SK-N-SH (cell line): ENCODE data around the gene MAP4K3. TPM values are rescaled to one million over a fixed set of nuclear protein-coding genes. Genes with fewer than 3 reads are reported as not detected.

Experiments used
- CTCF ChIA-PET: fragments of 300-600, 350-600 bp; formaldehyde crosslinking; extraction: SDS; loops from one replicate; lab custom pipeline; 2021; lab: Yijun Ruan, JAX
- POLR2A ChIA-PET: fragments of 350-600 bp; sonication (Branson Sonifier 250); formaldehyde crosslinking; extraction: SDS; loops from one replicate; lab custom pipeline; 2020; ENCODE audit warnings: antibody characterized with exemption, inconsistent platforms; lab: Yijun Ruan, JAX
- DNase-seq: peaks from one replicate; pipeline ENCODE4 v3.0.0; 2012
- H2AFZ ChIP-seq: fragments of 200-600 bp; sonication (generic); 2 replicates; pipeline ENCODE4 v1.8.1; 2016; ENCODE audit warnings: antibody characterized with exemption, mild to moderate bottlenecking, low read depth
- H3F3A ChIP-seq: fragments of 200-600 bp; sonication (generic); replicated peaks from 2 replicates; pipeline ENCODE3; 2016; ENCODE audit warnings: antibody characterized with exemption, mild to moderate bottlenecking; ENCODE audit not compliant: insufficient read depth
- H3K27ac ChIP-seq, 2 experiments: fragments of 200-500 bp in 1 of 2; fragments of 200-600 bp in 1 of 2; sonication (Bioruptor generic) in 1 of 2; sonication (generic), shearing (Covaris generic) in 1 of 2; 2 replicates each; pipeline versions ENCODE4 v1.5.1 to v1.6.1; 2014 to 2016; ENCODE audit warnings: low read depth in 2 of 2, inconsistent platforms in 1 of 2, low read length in 1 of 2, mild to moderate bottlenecking in 1 of 2, mixed read lengths in 1 of 2
- H3K27me3 ChIP-seq: fragments of 200-600 bp; sonication (generic), shearing (Covaris generic); 2 replicates; pipeline ENCODE4 v1.6.1; 2016; ENCODE audit warnings: mixed run types; ENCODE audit not compliant: insufficient read depth
- H3K36me3 ChIP-seq, 2 experiments: fragments of 200-500 bp in 1 of 2; fragments of 200-600 bp in 1 of 2; sonication (Bioruptor generic) in 1 of 2; sonication (generic) in 1 of 2; replicated peaks in 1 of 2; 2 replicates each; pipeline versions ENCODE3 to v1.5.1; 2014 to 2016; ENCODE audit warnings: low read length in 1 of 2, mild to moderate bottlenecking in 1 of 2; ENCODE audit not compliant: insufficient read depth in 2 of 2, control insufficient read depth in 1 of 2
- H3K4me1 ChIP-seq, 2 experiments: fragments of 200-500 bp in 1 of 2; fragments of 200-600 bp in 1 of 2; sonication (Bioruptor generic) in 1 of 2; sonication (generic), shearing (Covaris generic) in 1 of 2; 2 replicates each; pipeline versions ENCODE4 v1.5.1 to v1.6.1; 2014 to 2016; ENCODE audit warnings: low read depth in 1 of 2, low read length in 1 of 2, mixed run types in 1 of 2; ENCODE audit not compliant: insufficient read depth in 2 of 2, control insufficient read depth in 1 of 2
- H3K4me2 ChIP-seq: fragments of 200-600 bp; sonication (generic), shearing (Covaris generic); 2 replicates; pipeline ENCODE4 v1.6.1; 2017; ENCODE audit warnings: mixed run types
- H3K4me3 ChIP-seq, 2 experiments: fragments of 200-500 bp in 1 of 2; fragments of 200-600 bp in 1 of 2; sonication (Bioruptor generic) in 1 of 2; sonication (generic), shearing (Covaris generic) in 1 of 2; 2 replicates each; pipeline versions ENCODE4 v1.5.1 to v1.8.1; 2014 to 2016; ENCODE audit warnings: low read depth in 2 of 2, inconsistent platforms in 1 of 2, low read length in 1 of 2, mild to moderate bottlenecking in 1 of 2, mixed read lengths in 1 of 2, moderate library complexity in 1 of 2
- H3K79me2 ChIP-seq: fragments of 200-600 bp; sonication (generic); 2 replicates; pipeline ENCODE4 v1.8.1; 2017; ENCODE audit warnings: mild to moderate bottlenecking; ENCODE audit not compliant: insufficient read depth
- H3K9ac ChIP-seq: fragments of 200-600 bp; sonication (generic); 2 replicates; pipeline ENCODE4 v1.6.1; 2017; ENCODE audit warnings: mixed run types
- H3K9me2 ChIP-seq: fragments of 200-600 bp; sonication (generic); 2 replicates; pipeline ENCODE4 v1.6.1; 2017; ENCODE audit warnings: mixed run types
- H3K9me3 ChIP-seq: fragments of 200-600 bp; sonication (generic); 2 replicates; pipeline ENCODE4 v1.6.1; 2017; ENCODE audit warnings: mixed run types, mild to moderate bottlenecking, moderate library complexity
- H4K20me1 ChIP-seq: fragments of 200-600 bp; sonication (generic); 2 replicates; pipeline ENCODE4 v1.6.1; 2017; ENCODE audit warnings: mild to moderate bottlenecking, mixed run types; ENCODE audit not compliant: insufficient read depth
- CHD2 ChIP-seq: fragments of 150-350 bp; IDR thresholded peaks from 2 replicates; pipeline ENCODE4 v1.6.1; 2018; ENCODE audit warnings: low read length; ENCODE audit not compliant: partially characterized antibody
- EP300 ChIP-seq, 2 experiments: IDR thresholded peaks; 2 replicates each; pipeline versions ENCODE4 v1.4.0 to v1.6.1; 2012; ENCODE audit warnings: borderline replicate concordance in 1 of 2, low read depth in 1 of 2, low read length in 1 of 2
- GABPA ChIP-seq: IDR thresholded peaks from 2 replicates; pipeline ENCODE4 v1.4.0; 2012; ENCODE audit warnings: low read depth, mild to moderate bottlenecking
- NRF1 ChIP-seq: IDR thresholded peaks from 2 replicates; pipeline ENCODE4 v1.6.1; 2012; ENCODE audit warnings: low read depth, mild to moderate bottlenecking, low read length
- RFX5 ChIP-seq: IDR thresholded peaks from 2 replicates; pipeline ENCODE4 v1.6.1; 2012; ENCODE audit warnings: mild to moderate bottlenecking, improper control_type of control experiment, low read length
- RXRA ChIP-seq: IDR thresholded peaks from 2 replicates; pipeline ENCODE4 v1.4.0; 2012; ENCODE audit warnings: low read depth, mild to moderate bottlenecking, borderline replicate concordance
- SIN3A ChIP-seq: IDR thresholded peaks from 2 replicates; pipeline ENCODE4 v1.6.1; 2012; ENCODE audit warnings: low read depth, mild to moderate bottlenecking, low read length, moderate library complexity, borderline replicate concordance
- SMC3 ChIP-seq: IDR thresholded peaks from 2 replicates; pipeline ENCODE4 v1.6.1; 2012; ENCODE audit warnings: low read depth, low read length, improper control_type of control experiment
- TCF12 ChIP-seq: IDR thresholded peaks from 2 replicates; pipeline ENCODE4 v1.4.0; 2012
- YY1 ChIP-seq: IDR thresholded peaks from 2 replicates; pipeline ENCODE4 v1.4.0; 2012; ENCODE audit warnings: low read depth, mild to moderate bottlenecking
- WGBS: methylation state at CpG from one replicate; pipeline ENCODE4 v1.1.6; 2017; ENCODE audit warnings: low lambda C conversion rate; 5-methylcytosine and 5-hydroxymethylcytosine counted together
- polyA plus RNA-seq, 3 experiments: library from polyadenylated mRNA; depleted of rRNA; stranded (reverse); fragments of >200 nt; gene quantifications; 2 replicates each; pipeline ENCODE4 v1.2.3, GENCODE V29; 2012
- TF ChIP-seq, protein P1 (sequence below): IDR thresholded peaks from 2 replicates; pipeline ENCODE4 v1.6.1; 2012; ENCODE audit warnings: mild to moderate bottlenecking, low read depth, low read length, moderate library complexity
- TF ChIP-seq, protein P2 (sequence below): fragments of 150-350 bp; IDR thresholded peaks from 2 replicates; pipeline ENCODE4 v1.6.1; 2016; ENCODE audit warnings: mild to moderate bottlenecking, low read depth, low read length
- TF ChIP-seq, protein P3 (sequence below): IDR thresholded peaks from 2 replicates; pipeline ENCODE4; 2012

The MAP4K3 gene
- polyA plus RNA-seq, 1 of the 3 experiments (the other 2 are of a cell fraction), result 8.8 TPM

DNA sequence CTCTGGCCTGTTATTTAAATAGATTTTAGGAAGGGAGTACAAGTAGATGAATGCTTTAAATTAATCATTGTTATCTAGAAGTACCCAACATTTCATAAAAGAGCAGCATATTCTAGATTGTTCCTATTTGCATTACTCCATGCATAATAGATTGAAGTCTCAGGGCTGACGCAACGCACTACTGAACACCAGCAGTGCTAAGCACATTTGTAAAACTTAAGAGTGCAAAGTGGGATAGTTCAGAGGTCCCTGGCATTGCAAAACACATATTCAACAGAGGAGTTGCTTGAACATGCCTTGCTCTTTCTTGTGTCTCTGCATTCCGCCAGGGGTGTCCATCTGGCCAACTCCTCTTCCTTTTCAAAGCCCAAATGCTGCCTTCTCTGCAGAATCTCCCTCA, 215.6 kb downstream of the MAP4K3 start:
- CTCF ChIA-PET, result no interaction called here
- TF ChIP-seq, protein P1, sequence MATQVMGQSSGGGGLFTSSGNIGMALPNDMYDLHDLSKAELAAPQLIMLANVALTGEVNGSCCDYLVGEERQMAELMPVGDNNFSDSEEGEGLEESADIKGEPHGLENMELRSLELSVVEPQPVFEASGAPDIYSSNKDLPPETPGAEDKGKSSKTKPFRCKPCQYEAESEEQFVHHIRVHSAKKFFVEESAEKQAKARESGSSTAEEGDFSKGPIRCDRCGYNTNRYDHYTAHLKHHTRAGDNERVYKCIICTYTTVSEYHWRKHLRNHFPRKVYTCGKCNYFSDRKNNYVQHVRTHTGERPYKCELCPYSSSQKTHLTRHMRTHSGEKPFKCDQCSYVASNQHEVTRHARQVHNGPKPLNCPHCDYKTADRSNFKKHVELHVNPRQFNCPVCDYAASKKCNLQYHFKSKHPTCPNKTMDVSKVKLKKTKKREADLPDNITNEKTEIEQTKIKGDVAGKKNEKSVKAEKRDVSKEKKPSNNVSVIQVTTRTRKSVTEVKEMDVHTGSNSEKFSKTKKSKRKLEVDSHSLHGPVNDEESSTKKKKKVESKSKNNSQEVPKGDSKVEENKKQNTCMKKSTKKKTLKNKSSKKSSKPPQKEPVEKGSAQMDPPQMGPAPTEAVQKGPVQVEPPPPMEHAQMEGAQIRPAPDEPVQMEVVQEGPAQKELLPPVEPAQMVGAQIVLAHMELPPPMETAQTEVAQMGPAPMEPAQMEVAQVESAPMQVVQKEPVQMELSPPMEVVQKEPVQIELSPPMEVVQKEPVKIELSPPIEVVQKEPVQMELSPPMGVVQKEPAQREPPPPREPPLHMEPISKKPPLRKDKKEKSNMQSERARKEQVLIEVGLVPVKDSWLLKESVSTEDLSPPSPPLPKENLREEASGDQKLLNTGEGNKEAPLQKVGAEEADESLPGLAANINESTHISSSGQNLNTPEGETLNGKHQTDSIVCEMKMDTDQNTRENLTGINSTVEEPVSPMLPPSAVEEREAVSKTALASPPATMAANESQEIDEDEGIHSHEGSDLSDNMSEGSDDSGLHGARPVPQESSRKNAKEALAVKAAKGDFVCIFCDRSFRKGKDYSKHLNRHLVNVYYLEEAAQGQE, result no peak
- TF ChIP-seq GABPA, result no peak
- no peak for TF ChIP-seq RXRA
- TF ChIP-seq, protein P2, sequence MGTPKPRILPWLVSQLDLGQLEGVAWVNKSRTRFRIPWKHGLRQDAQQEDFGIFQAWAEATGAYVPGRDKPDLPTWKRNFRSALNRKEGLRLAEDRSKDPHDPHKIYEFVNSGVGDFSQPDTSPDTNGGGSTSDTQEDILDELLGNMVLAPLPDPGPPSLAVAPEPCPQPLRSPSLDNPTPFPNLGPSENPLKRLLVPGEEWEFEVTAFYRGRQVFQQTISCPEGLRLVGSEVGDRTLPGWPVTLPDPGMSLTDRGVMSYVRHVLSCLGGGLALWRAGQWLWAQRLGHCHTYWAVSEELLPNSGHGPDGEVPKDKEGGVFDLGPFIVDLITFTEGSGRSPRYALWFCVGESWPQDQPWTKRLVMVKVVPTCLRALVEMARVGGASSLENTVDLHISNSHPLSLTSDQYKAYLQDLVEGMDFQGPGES, result no peak
- TF ChIP-seq YY1, result no peak
- TF ChIP-seq NRF1, result no peak
- TF ChIP-seq RFX5, result no peak
- no peak for TF ChIP-seq SIN3A
- TF ChIP-seq, all 33 proteins: peak for 0
- Histone ChIP-seq H3K36me3 (no peaks in the 10 kb centered on the region), H3K9me2 (no peaks in the 10 kb centered on the region), H3K27me3 (no peaks in the 10 kb centered on the region), H3K79me2 (no peaks in the 10 kb centered on the region), H4K20me1 (no peaks in the 10 kb centered on the region), H3K4me1 (peaks cover 0 to 3% of the 10 kb centered on the region in 2 experiments; a peak in 1 of 4 replicates), H3F3A (no peaks in the 10 kb centered on the region), H3K4me2 (no peak overlapping the region), H2AFZ (no peak overlapping the region), H3K4me3 (no peak overlapping the region), H3K9me3 (no peaks in the 10 kb centered on the region), H3K9ac (no peak overlapping the region), H3K27ac (no peak overlapping the region)
- 98% methylated on average over 3 of the region's 3 CpGs for WGBS
- no peak for DNase-seq
- POLR2A ChIA-PET, result no interaction called here

DNA sequence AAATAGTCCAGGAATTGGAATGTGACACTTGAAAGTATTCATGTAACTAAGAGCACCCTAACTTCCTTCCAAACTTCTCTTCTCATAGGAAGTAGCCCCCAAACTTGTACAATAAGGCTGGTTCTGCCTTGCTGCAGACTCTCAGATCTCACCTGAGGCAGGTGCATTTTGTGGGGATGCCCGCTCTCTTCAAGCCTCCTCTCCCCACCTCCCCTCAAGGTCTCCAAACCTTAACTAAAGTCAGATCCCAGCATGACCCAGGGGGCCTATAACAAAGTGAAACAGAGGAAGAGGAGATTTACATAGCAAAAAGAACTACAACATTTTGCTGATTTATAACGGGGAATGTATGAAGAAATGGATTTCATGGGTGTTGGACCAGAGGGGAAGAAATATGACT, 216.9 kb downstream of the MAP4K3 start:
- Histone ChIP-seq H3K9ac (no peak overlapping the region), H3K4me2 (no peak overlapping the region), H4K20me1 (no peaks in the 10 kb centered on the region), H3K4me1 (peaks cover 0 to 3% of the 10 kb centered on the region in 2 experiments; a peak in 1 of 4 replicates), H3K79me2 (no peaks in the 10 kb centered on the region), H3K4me3 (no peak overlapping the region), H2AFZ (no peak overlapping the region), H3K36me3 (no peaks in the 10 kb centered on the region), H3K27me3 (no peaks in the 10 kb centered on the region), H3K9me2 (no peaks in the 10 kb centered on the region), H3K27ac (no peak overlapping the region), H3K9me3 (no peaks in the 10 kb centered on the region), H3F3A (no peaks in the 10 kb centered on the region)
- CTCF ChIA-PET, result interaction anchor here (1.0 to 1.4 kb wide), 3 partner anchors 8 to 161 kb away, joined by 3 to 5 read pairs (median 3); no protein-coding TSS in a partner anchor
- no peak for TF ChIP-seq TCF12
- TF ChIP-seq CHD2, result no peak
- no peak for TF ChIP-seq NRF1
- TF ChIP-seq, protein P3, sequence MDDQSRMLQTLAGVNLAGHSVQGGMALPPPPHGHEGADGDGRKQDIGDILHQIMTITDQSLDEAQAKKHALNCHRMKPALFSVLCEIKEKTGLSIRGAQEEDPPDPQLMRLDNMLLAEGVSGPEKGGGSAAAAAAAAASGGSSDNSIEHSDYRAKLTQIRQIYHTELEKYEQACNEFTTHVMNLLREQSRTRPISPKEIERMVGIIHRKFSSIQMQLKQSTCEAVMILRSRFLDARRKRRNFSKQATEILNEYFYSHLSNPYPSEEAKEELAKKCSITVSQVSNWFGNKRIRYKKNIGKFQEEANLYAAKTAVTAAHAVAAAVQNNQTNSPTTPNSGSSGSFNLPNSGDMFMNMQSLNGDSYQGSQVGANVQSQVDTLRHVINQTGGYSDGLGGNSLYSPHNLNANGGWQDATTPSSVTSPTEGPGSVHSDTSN, result no peak
- no peak for TF ChIP-seq SMC3
- no peak for TF ChIP-seq RXRA
- TF ChIP-seq GABPA, result no peak
- TF ChIP-seq EP300 (IDR thresholded peaks at IDR 0.05; ENCODE audit: borderline replicate concordance in 1 of 2, low read depth in 1 of 2, low read length in 1 of 2), result no peak
- POLR2A ChIA-PET, result no interaction called here
- DNase-seq, result no peak
- 90% methylated on average over 2 of the region's 2 CpGs for WGBS
